GM12873 (cell line): ENCODE data around the gene ATP8A2.

Source experiments
- TF ChIP-seq, protein P1 (sequence below): IDR thresholded peaks from 2 replicates; pipeline ENCODE4 v1.5.1; 2012; ENCODE audit warnings: low read depth, mild to moderate bottlenecking, moderate library complexity, low read length, control low read depth; ENCODE audit not compliant: insufficient read depth; ENCODE audit errors: missing control alignments

The ATP8A2 gene

DNA sequence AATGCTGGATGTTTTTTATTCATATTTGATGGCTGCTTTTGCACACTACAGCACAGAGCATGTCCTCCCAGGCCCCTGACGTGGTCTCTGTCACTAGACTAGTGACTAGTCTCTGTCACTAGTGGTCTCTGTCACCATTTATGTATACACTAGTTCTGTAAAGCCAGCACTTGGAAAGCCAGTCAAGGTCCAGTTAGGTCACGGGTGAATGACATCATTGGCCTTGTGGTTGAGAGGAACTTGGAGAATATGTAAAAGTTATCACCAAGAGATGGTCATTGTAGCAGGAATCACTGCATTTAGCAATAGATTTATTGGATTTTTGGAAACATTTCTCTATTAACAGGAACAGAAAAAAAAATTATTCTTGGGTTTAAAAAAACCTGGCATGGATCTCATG, 607.2 kb downstream of the ATP8A2 start:
- TF ChIP-seq, protein P1, sequence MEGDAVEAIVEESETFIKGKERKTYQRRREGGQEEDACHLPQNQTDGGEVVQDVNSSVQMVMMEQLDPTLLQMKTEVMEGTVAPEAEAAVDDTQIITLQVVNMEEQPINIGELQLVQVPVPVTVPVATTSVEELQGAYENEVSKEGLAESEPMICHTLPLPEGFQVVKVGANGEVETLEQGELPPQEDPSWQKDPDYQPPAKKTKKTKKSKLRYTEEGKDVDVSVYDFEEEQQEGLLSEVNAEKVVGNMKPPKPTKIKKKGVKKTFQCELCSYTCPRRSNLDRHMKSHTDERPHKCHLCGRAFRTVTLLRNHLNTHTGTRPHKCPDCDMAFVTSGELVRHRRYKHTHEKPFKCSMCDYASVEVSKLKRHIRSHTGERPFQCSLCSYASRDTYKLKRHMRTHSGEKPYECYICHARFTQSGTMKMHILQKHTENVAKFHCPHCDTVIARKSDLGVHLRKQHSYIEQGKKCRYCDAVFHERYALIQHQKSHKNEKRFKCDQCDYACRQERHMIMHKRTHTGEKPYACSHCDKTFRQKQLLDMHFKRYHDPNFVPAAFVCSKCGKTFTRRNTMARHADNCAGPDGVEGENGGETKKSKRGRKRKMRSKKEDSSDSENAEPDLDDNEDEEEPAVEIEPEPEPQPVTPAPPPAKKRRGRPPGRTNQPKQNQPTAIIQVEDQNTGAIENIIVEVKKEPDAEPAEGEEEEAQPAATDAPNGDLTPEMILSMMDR: no peak

DNA sequence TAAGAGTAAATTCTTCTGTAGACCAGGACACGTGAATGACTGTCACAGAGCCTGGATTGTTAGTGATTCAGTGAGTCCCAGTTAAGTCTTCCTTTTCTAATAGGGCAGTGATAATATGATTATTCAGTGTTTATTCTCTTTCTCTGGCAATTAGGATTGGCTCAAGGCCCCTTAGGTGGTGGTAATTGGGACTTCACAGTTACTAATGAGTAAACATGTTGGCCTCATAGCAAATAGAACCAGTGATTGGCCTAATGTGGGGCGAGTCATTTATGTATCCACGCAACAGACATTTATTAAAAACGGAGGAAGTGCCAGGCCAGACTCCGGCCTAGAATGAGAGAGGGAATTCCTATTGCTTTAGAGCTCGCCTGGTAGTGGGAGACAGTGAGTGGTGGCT, 607.6 kb downstream of the ATP8A2 start:
- TF ChIP-seq, protein P1: no peak

DNA sequence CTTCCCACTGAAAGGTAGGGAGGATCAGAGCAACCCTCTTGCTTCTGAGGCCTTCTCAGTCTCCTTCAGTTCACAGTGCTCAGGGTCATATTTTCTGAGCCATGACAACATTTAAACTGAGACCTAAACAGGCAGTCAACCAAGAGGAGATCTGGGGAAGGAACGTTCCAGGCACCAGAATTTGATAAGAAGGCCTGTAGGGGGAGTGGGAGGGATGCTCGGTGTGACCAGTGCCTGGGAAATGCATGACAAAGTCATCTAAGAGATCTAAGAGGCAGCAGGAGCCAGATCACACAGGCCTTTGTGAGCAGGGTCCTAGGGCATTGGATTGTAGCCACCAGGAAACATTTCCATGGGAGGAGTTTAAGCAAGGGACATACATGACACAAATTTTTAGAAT, 608.5 kb downstream of the ATP8A2 start:
- TF ChIP-seq, protein P1: peak; percentile 21

DNA sequence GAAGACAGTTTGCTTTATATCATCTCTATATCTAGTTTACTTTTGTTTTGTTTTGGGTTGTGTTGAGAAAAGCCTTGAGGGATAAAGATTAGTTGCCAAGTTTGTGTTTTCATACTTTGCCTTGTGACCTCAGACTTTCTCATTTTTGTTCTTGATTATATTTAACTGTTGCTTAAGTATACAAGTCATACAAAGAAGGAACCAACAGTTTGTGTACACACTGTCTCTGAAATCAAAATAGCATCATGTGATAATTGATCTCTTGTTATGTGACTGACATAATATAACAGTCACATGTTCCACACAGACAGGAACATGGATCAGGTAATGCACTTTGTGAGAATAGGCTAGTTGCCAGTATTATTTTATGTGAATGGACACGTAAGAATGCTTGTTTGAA, 609.3 kb downstream of the ATP8A2 start:
- TF ChIP-seq, protein P1: no peak

DNA sequence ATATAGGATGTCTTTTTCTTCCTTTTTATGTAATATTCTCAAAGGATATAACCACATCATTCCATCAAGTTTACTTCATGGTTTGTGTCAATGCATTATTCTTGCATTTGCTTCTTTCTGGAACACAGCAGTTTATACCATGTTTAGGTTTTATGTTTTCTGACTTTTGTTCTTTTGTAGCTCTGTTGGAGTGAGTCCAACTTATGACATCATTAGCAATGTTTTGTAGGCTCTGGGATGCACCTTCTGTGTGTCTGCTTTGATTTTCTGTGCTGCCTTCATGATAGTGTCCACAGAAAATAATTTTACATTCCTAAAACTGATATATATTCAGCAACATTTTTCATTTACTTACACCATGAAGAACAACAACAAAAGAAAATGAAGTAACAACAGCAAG, 611.1 kb downstream of the ATP8A2 start:
- TF ChIP-seq, protein P1: no peak

DNA sequence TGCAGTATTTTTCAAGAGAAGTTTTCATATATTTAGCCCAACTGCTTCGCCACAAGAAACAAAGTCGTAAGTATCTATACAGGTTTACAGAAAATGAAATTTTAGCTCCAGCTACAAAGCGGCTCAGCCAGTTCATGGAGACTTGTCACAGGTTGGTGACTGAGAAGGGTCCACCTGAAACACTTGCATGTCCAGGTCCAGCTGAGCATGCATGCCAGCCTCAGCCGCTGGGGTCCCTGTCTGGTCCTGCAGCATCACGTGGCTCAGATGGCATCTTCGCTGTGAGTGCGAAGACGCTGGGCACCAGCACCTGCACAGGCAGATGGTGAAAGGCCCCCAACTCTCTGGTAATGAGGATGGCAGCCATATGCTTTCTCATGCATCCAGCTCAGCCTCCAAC, 616.2 kb downstream of the ATP8A2 start:
- TF ChIP-seq, protein P1: no peak

DNA sequence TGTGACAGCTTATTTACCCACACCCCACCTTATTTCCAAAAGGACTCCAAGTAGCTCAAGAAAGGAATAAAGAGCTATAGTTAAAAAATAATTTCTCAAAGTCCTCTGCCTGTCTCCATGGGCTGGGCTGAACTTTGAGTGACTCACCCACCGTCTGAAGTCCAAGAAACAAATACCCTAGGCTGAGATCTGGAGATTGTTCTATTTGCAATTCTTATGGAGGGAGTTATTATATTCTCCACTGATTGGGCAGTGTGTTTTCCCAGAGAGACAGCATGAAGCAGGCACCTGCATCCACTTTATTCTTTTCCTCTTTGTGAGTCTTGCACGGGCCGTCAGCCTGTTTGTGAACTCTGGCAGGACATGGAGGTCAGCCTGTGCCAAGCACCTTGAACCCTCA, 616.9 kb downstream of the ATP8A2 start:
- TF ChIP-seq, protein P1: no peak
